Measurements from ENCODE around the gene TWF2.

The TWF2 gene

GRCh38 chr3:52238193-52238760 lies 681 bp downstream of the TWF2 start:
- Histone ChIP-seq H3K27ac (ENCODE audit: low read depth, low read length) (peak overlapping the region; percentile 45), H2AFZ (ENCODE audit: low read depth, low read length, severe bottlenecking) (peak overlapping the region; percentile 95)

GRCh38 chr3:52237657-52238172 lies 1.2 kb downstream of the TWF2 start:
- no peak overlapping the region for H2AFZ ChIP-seq (ENCODE audit: low read depth, low read length, severe bottlenecking)
- peak overlapping the region; percentile 58 for H3K4me2 ChIP-seq (ENCODE audit: low read depth, low read length, poor library complexity, severe bottlenecking)
- H3K27ac ChIP-seq (ENCODE audit: low read depth, low read length) = no peak overlapping the region
- TF ChIP-seq EZH2phosphoT487 (conservative IDR thresholded peaks at IDR 0.05; ENCODE audit: low read length) (no peak), CTCF (IDR thresholded peaks at IDR 0.05; ENCODE audit: insufficient read depth, low read length, poor library complexity, severe bottlenecking) (no peak)
- no peaks in the 10 kb centered on the region for H4K20me1 ChIP-seq (ENCODE audit: low read depth, low read length)
- no peaks in the 10 kb centered on the region for H3K36me3 ChIP-seq (ENCODE audit: low read length)
- H3K79me2 ChIP-seq (ENCODE audit: insufficient read depth, low read length) = peaks cover 23% of the 10 kb centered on the region; the same call in 1 of the 2 replicates
- no peaks in the 10 kb centered on the region for H3K9me3 ChIP-seq (ENCODE audit: insufficient read depth, low read length)
- H3K9me2 ChIP-seq (replicated peaks; ENCODE audit: insufficient read depth, low read length) = no peaks in the 10 kb centered on the region
- peak overlapping the region; percentile 73 for H3K4me3 ChIP-seq (ENCODE audit: insufficient read depth, low read length, poor library complexity, severe bottlenecking)
- H3K9ac ChIP-seq (ENCODE audit: low read length) = peak overlapping the region; percentile 89
- H3K27me3 ChIP-seq (ENCODE audit: low read length) = no peaks in the 10 kb centered on the region
- no peaks in the 10 kb centered on the region for H3F3A ChIP-seq (ENCODE audit: insufficient read depth)

More at GRCh38 chr3:52238193-52238760, 681 bp downstream of the TWF2 start:
- H3K9ac ChIP-seq (ENCODE audit: low read length) = peak overlapping the region; percentile 89
- no peaks in the 10 kb centered on the region for H4K20me1 ChIP-seq (ENCODE audit: low read depth, low read length)
- no peaks in the 10 kb centered on the region for H3K36me3 ChIP-seq (ENCODE audit: low read length)
- peaks cover 23% of the 10 kb centered on the region; the same call in 1 of the 2 replicates for H3K79me2 ChIP-seq (ENCODE audit: insufficient read depth, low read length)
- peak overlapping the region; percentile 58 for H3K4me2 ChIP-seq (ENCODE audit: low read depth, low read length, poor library complexity, severe bottlenecking)
- TF ChIP-seq EZH2phosphoT487 (conservative IDR thresholded peaks at IDR 0.05; ENCODE audit: low read length) (no peak), CTCF (IDR thresholded peaks at IDR 0.05; ENCODE audit: insufficient read depth, low read length, poor library complexity, severe bottlenecking) (no peak)
- no peaks in the 10 kb centered on the region for H3F3A ChIP-seq (ENCODE audit: insufficient read depth)
- no peaks in the 10 kb centered on the region for H3K9me2 ChIP-seq (replicated peaks; ENCODE audit: insufficient read depth, low read length)
- H3K4me3 ChIP-seq (ENCODE audit: insufficient read depth, low read length, poor library complexity, severe bottlenecking) = peak overlapping the region; percentile 73
- no peaks in the 10 kb centered on the region for H3K9me3 ChIP-seq (ENCODE audit: insufficient read depth, low read length)
- H3K27me3 ChIP-seq (ENCODE audit: low read length) = no peaks in the 10 kb centered on the region

- Histone ChIP-seq H3K27ac (ENCODE audit: low read depth, low read length) (no peak overlapping the region), H3K9me3 (ENCODE audit: insufficient read depth, low read length) (no peaks in the 10 kb centered on the region), H2AFZ (ENCODE audit: low read depth, low read length, severe bottlenecking) (no peak overlapping the region), H3K36me3 (ENCODE audit: low read length) (no peaks in the 10 kb centered on the region), H3K4me2 (ENCODE audit: low read depth, low read length, poor library complexity, severe bottlenecking) (no peak overlapping the region), H3K79me2 (ENCODE audit: insufficient read depth, low read length) (peaks cover 23% of the 10 kb centered on the region; the same call in 1 of the 2 replicates), H3K9me2 (replicated peaks; ENCODE audit: insufficient read depth, low read length) (no peaks in the 10 kb centered on the region), H3K4me3 (ENCODE audit: insufficient read depth, low read length, poor library complexity, severe bottlenecking) (no peak overlapping the region), H4K20me1 (ENCODE audit: low read depth, low read length) (no peaks in the 10 kb centered on the region), H3K9ac (ENCODE audit: low read length) (peak overlapping the region; percentile 89; the same call in 1 of the 2 replicates), H3F3A (ENCODE audit: insufficient read depth) (no peaks in the 10 kb centered on the region), H3K27me3 (ENCODE audit: low read length) (no peaks in the 10 kb centered on the region)
- TF ChIP-seq CTCF (IDR thresholded peaks at IDR 0.05; ENCODE audit: insufficient read depth, low read length, poor library complexity, severe bottlenecking) = no peak
- TF ChIP-seq EZH2phosphoT487 (conservative IDR thresholded peaks at IDR 0.05; ENCODE audit: low read length) = no peak
These were observed 1.8 kb downstream of the TWF2 start for GRCh38 chr3:52237006-52237656.
